ENCODE results near the gene RNU1-1.
"Not testable (repeated sequence)": the region's sequence is repeated elsewhere in the genome, so short reads cannot be mapped to it uniquely, and the experiment has no call there.

Gene RNU1-1

DNA sequence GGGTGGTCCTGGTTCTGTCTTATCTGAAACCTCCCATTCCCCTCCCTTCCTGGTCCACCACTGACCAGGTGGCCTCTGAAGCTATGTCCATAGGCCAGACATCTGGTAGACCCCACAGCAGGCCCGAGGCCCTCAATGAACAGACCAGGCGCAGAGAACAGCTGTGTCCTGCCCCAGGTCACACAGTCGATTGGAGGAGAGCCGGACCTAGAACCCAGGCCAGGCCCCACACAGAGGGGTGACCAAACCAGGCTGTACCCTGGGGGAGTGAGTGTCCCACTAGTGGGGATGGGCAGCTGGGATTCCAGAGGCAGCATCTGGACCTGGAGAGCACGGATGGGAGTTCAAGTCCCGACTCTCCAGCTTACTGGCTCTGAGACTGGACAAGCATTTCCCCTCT, 29.2 kb downstream of the RNU1-1 start:
- TF ChIP-seq, protein P1, sequence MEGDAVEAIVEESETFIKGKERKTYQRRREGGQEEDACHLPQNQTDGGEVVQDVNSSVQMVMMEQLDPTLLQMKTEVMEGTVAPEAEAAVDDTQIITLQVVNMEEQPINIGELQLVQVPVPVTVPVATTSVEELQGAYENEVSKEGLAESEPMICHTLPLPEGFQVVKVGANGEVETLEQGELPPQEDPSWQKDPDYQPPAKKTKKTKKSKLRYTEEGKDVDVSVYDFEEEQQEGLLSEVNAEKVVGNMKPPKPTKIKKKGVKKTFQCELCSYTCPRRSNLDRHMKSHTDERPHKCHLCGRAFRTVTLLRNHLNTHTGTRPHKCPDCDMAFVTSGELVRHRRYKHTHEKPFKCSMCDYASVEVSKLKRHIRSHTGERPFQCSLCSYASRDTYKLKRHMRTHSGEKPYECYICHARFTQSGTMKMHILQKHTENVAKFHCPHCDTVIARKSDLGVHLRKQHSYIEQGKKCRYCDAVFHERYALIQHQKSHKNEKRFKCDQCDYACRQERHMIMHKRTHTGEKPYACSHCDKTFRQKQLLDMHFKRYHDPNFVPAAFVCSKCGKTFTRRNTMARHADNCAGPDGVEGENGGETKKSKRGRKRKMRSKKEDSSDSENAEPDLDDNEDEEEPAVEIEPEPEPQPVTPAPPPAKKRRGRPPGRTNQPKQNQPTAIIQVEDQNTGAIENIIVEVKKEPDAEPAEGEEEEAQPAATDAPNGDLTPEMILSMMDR (IDR thresholded peaks at IDR 0.05; ENCODE audit: low read depth, low read length) = no peak
- no peak for DNase-seq (ENCODE audit: extremely low read depth, low read depth)

DNA sequence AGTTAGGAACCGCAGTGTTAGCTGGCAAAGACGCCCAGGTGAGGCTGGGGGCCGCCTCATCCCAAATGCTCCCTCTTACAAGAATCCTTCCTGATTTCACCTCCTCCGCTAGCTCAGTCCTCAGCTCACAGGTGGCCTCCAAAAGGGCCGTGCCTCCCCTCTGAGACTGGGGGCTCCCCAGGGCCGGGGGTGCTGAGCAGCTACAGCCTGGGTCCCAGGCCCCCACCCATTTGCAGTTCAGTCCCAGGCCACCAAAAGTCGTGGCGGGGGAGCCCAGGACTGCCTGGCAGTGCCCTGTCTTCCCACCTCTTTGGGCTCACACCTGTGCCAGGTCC, 29.6 kb downstream of the RNU1-1 start:
- no peak for DNase-seq (ENCODE audit: extremely low read depth, low read depth)
- TF ChIP-seq, protein P1 (IDR thresholded peaks at IDR 0.05; ENCODE audit: low read depth, low read length) = no peak

DNA sequence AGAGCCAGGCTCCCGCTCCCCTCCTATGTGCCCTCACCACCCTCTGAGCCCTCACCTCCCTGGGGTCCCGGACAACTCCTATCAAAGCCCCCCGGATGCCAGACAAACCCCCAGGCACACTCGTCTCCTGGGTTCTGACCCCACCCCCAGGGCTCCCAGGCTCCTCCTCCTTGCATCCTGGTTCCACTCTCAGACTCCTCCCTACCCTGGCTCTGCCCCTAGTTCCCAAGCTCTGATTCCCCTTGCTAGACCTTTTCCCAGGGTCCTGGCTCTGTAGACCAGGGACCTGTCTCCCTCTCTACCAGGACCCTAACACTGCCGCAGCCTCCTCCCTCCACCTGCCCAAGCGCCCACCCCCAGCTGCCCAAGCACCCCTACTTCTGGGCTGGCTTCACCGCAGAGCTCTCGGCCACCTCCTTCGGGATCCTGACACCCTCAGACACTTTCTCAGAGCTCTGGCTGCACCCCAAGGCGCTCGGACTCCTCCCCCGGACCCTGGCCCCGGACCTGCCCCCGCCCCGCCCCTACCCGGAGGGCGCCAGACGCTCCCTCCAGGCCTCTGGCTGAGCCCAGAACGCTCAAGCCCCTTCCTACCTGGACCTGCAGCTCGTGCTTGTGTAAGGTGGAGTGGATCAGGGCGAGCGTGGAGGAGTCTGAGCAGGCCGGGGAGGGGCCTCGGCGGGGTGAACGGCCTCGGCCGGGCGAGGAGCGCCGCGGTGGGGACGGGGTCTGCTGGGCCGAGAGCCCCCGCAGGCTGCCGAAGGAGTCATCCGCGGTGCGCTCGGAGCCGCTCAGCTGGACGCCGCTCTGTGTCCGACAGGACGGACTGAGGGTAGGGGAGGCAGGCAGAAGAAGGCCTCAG, 30.2 kb downstream of the RNU1-1 start:
- not testable (repeated sequence) for DNase-seq (ENCODE audit: extremely low read depth, low read depth)

DNA sequence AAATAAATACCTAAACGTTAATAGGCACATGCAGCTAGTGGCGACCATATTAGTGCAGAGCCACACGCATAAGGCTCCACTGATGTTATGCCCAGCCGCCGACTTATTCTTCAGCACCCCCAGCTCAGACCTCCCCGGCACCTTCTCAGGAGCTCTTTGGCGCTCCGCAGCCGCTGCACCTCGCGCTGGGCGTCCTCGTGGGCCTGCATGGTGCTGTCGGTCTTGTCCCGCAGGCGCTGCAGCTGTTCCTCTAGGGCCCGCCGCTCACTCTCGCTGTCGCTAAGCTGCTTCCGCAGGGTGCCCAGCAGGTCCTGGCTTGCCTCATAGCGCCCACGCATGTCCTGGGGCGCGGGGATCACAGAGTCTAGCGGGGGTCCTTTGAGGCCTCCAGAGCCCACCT, 30.9 kb downstream of the RNU1-1 start:
- DNase-seq (ENCODE audit: extremely low read depth, low read depth) = not testable (repeated sequence)

DNA sequence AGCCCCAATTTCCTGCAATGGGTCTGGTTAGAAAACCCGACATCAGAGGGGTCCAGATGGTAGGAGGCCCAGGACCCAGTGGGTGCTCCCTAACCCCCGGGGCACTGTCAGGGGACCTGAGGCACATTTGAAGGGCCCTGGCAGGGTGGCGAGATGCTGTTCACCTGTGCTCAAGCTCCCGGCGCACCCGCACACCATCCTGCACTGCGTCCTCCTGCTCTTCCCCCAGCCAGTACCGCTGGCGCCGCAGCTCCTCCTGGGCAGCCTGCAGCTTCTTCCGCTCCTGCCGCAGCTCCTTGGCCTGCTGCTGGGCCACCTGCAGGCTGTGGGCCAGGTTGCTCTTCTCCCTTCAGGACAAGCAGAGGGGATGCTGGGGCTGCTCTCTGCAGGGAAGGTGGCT, 36.0 kb downstream of the RNU1-1 start:
- DNase-seq (ENCODE audit: extremely low read depth, low read depth) = no peak
- TF ChIP-seq, protein P1 (IDR thresholded peaks at IDR 0.05; ENCODE audit: low read depth, low read length) = no peak

DNA sequence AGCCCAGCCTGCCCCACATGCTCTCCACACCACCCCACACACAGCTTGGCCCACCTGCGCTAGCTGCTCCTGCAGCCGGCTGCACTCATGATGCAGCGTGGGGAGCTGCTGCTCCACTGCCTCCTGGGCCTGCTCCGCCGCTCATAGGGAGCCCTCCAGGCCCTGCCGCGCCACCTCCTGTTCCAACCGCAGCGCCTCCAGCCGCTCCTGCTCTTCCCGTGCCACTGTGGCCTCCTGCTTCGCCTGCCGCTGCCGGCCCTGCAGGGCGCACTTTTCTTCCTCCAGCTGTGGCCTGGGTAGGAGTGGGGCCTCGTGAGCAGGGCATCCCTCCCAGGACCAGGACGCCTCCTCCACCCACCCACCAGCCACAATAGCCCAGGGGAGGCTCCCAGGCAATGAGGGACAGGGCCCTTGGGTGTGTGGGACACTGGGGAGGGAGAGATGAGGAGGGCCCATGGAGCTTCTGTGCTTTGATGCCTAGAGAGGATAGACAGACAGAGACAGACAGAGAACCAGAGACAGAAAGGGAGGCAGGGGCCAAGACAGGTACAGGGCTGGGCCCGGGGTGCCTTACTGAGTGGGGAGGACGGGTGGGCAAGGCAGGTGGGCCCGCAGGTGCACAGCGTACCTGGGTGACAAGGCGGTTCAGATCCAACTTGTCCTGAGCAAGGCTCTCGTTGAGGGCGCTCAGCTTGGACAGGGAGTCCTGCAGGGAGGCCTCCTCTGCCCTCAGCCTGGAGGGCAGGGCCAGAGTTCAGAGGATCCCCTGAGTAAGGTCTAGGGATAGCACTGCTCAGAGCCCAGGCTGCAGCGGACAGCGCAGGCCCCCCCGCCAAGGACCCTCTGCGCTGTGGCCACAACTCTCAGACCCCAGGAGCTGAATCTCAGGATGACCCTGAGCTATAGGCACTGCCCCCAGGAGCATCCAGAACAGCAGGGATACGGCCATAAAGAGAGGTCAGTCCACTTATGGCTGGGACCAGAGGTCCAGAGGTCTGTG, 38.0 kb downstream of the RNU1-1 start:
- not testable (repeated sequence) for DNase-seq (ENCODE audit: extremely low read depth, low read depth)

DNA sequence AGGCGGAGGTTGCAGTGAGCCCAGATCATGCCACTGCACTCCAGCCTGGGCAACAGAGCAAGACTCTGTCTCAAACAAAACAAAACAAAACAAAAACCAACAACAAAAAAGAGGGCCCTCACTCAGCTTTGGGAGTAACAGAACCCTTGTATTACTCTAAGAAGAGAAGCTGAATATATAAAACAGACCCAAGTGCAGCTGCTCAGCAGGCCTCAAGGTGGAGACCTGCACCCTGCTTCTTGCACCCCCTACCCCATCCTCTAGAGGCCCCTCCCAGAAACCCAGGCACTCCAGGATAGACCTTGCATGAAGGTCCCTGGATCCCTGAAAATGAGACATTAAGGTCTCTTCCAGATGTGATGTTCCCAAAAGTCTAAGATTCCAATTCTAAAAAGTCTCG, 39.2 kb downstream of the RNU1-1 start:
- DNase-seq (ENCODE audit: extremely low read depth, low read depth) = not testable (repeated sequence)

DNA sequence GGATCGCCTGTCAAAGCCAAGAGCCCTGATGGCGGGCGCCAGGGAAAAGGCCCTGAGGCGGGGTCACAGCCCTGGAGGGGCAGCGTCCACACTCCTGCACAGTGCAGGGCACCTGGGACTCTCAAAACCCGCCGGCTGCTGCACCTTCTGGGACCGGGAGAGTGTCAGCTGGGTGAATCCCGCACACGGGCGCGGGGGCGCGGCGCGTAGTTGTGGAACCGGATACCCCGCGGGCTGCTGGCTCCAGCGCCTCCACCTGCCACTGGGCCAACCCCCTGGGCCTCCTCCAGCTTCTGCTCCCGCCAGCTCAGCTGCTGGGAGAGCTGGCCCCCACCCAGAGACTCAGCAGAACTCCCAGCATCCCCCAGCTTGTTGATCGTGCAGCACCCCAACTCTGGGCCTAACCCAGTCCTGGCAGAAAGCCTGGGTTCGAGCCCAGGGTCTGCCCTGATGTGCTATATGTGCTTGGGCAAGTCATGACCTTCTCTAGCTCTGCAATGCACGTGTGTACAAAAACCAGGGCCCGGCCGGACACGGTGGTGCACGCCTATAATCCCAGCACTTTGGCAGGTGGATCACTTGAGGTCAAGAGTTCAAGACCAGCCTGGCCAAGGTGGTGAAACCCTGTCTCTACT, 39.8 kb downstream of the RNU1-1 start:
- TF ChIP-seq, protein P1 (IDR thresholded peaks at IDR 0.05; ENCODE audit: low read depth, low read length) = no peak
- DNase-seq (ENCODE audit: extremely low read depth, low read depth) = no peak

DNA sequence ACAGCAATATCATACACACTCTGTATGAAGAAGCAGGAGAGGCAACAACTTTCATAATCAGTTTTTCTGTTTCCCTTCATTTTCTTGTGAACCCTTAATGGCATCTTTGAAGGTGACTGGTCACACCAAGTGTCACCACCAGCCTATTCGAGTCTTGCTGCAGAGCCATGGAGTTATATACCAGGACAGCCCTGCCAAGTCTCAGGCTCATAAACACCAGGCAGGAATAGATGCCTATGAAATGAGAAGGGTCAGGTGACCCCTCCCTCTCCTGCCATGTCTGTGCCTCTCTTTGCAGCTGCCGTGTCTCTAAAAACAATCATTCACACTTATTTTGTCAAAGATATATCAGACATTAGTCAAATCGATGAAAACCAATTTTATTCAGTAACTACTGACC, 45.5 kb downstream of the RNU1-1 start:
- TF ChIP-seq, protein P1 (IDR thresholded peaks at IDR 0.05; ENCODE audit: low read depth, low read length) = no peak
- no peak for DNase-seq (ENCODE audit: extremely low read depth, low read depth)
